ENCODE results near the gene IQCH. TPM values are rescaled to one million over a fixed set of nuclear protein-coding genes. Genes with fewer than 3 reads are reported as not detected.

IQCH gene
- polyA plus RNA-seq, 3 donors = 0.03 TPM; not detected in 2

DNA sequence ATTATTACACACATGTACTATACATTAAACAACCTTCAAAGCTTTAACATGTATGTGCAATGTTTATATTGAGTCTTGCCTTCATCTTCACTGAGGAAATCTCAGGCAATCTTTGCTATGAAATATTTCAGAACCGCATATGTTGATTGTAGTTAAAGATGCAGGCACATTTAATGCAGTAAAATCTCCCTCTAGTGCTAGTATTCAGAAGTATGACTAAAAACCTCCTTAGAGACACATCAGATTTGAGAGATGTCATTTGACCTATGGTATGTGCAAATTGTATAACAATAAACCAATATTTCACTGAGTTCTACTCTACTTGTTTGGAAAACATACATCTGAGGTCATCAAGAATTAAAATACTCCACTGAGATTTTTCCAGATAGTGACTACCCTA lies 142.6 kb downstream of the IQCH start:
- Mint-ChIP-seq H3K27ac (no peak overlapping the region), H3K4me3 (no peak overlapping the region), H3K27me3 (ENCODE audit: low read depth in 3 of 3) (peaks cover 0 to 4% (median 0%) of the 10 kb centered on the region in 3 donors), H3K4me1 (peaks cover 10% of the 10 kb centered on the region), H3K9me3 (no peaks in the 10 kb centered on the region), H3K36me3 (no peaks in the 10 kb centered on the region)
- no peaks in the 10 kb centered on the region for H3K79me2 ChIP-seq (ENCODE audit: insufficient read depth, low read length)
- TF ChIP-seq CTCF (IDR thresholded peaks at IDR 0.05) = no peak
- H3K9ac ChIP-seq (ENCODE audit: insufficient read depth, low read length, poor library complexity, severe bottlenecking) = no peak overlapping the region
- H4K20me1 ChIP-seq (ENCODE audit: insufficient read depth, low read length) = no peaks in the 10 kb centered on the region
- no peak overlapping the region for H3K27ac ChIP-seq (ENCODE audit: low read depth in 1 of 2, low read length in 2 of 2)
- H3K4me2 ChIP-seq (replicated peaks; ENCODE audit: extremely low read depth, low read length, poor library complexity, severe bottlenecking) = no peak overlapping the region
- intact Hi-C loops (cut with micrococcal nuclease) = no loop called here
- no peaks in the 10 kb centered on the region for H3K27me3 ChIP-seq (ENCODE audit: control insufficient read depth in 2 of 2, insufficient read depth in 2 of 2, low read length in 2 of 2)
- H2AFZ ChIP-seq (ENCODE audit: insufficient read depth, low read depth, low read length, poor library complexity, severe bottlenecking) = no peak overlapping the region
- WGBS (ENCODE audit: insufficient coverage) = no CpG with 5 or more reads among the region's 1 CpG
- no peaks in the 10 kb centered on the region for H3K9me3 ChIP-seq (replicated peaks in 1 of 2; ENCODE audit: control insufficient read depth in 1 of 2, insufficient read depth in 1 of 2, low read length in 2 of 2)
- peaks cover 10 to 11% of the 10 kb centered on the region in 2 donors for H3K4me1 ChIP-seq (ENCODE audit: control insufficient read depth in 1 of 2, insufficient read depth in 2 of 2, low read length in 2 of 2)
- DNase-seq = no peak
- no peaks in the 10 kb centered on the region for H3K36me3 ChIP-seq (replicated peaks in 1 of 2; ENCODE audit: control insufficient read depth in 1 of 2, insufficient read depth in 2 of 2, low read length in 2 of 2)
- H3K4me3 ChIP-seq (replicated peaks in 1 of 3; ENCODE audit: low read depth in 2 of 3, low read length in 3 of 3) = no peak overlapping the region

DNA sequence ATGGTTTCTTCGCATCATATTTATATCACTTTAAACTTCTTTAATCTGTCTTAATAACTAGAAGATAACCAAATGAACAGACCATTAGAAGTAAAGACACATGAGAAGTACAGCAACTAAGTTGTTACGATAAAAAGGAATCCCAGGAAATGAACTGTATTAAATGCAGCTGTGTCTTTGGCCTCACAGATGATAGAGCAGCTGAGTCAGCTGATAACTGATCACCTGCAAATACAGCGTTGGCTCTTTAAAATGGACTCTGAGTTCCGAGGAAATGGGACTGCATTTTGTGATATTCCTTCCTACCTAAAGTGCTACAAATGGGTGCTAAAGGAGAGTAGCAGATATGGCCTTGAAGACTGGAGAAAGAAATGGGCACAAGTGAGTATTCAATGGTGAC lies 145.3 kb downstream of the IQCH start:
- Histone ChIP-seq H3K36me3 (replicated peaks in 1 of 2; ENCODE audit: control insufficient read depth in 1 of 2, insufficient read depth in 2 of 2, low read length in 2 of 2) (no peaks in the 10 kb centered on the region), H3K9me3 (replicated peaks in 1 of 2; ENCODE audit: control insufficient read depth in 1 of 2, insufficient read depth in 1 of 2, low read length in 2 of 2) (no peaks in the 10 kb centered on the region), H3K27ac (ENCODE audit: low read depth in 1 of 2, low read length in 2 of 2) (no peak overlapping the region), H3K4me1 (ENCODE audit: control insufficient read depth in 1 of 2, insufficient read depth in 2 of 2, low read length in 2 of 2) (peaks cover 10 to 11% of the 10 kb centered on the region in 2 donors), H3K79me2 (ENCODE audit: insufficient read depth, low read length) (no peaks in the 10 kb centered on the region), H3K4me3 (replicated peaks in 1 of 3; ENCODE audit: low read depth in 2 of 3, low read length in 3 of 3) (no peak overlapping the region), H3K9ac (ENCODE audit: insufficient read depth, low read length, poor library complexity, severe bottlenecking) (no peak overlapping the region), H3K27me3 (ENCODE audit: control insufficient read depth in 2 of 2, insufficient read depth in 2 of 2, low read length in 2 of 2) (no peaks in the 10 kb centered on the region), H2AFZ (ENCODE audit: insufficient read depth, low read depth, low read length, poor library complexity, severe bottlenecking) (no peak overlapping the region), H3K4me2 (replicated peaks; ENCODE audit: extremely low read depth, low read length, poor library complexity, severe bottlenecking) (no peak overlapping the region), H4K20me1 (ENCODE audit: insufficient read depth, low read length) (no peaks in the 10 kb centered on the region)
- no peak overlapping the region for H3K27ac Mint-ChIP-seq
- peaks cover 0 to 2% (median 0%) of the 10 kb centered on the region in 3 donors for H3K27me3 Mint-ChIP-seq (ENCODE audit: low read depth in 3 of 3)
- no peaks in the 10 kb centered on the region for H3K9me3 Mint-ChIP-seq
- peaks cover 10% of the 10 kb centered on the region for H3K4me1 Mint-ChIP-seq
- 100% methylated on average over 1 of the region's 4 CpGs for WGBS (ENCODE audit: insufficient coverage)
- no peak overlapping the region for H3K4me3 Mint-ChIP-seq
- no peak for DNase-seq
- no peak for TF ChIP-seq CTCF (IDR thresholded peaks at IDR 0.05)
- intact Hi-C loops (cut with micrococcal nuclease) = no loop called here
- no peaks in the 10 kb centered on the region for H3K36me3 Mint-ChIP-seq
